Lung (tissue), 12 donors: ENCODE measurements around the gene PLCL1. TPM values are rescaled to one million over a fixed set of nuclear protein-coding genes. Genes with fewer than 3 reads are reported as not detected.

Experiments used
- ATAC-seq: fragments of 200-7000 bp; cut with Tn5 transposase; one replicate; pipeline ENCODE4 v1.9.1; 2020; ENCODE audit warnings: moderate number of reproducible peaks; ENCODE audit not compliant: insufficient read depth, low FRiP score
- DNase-seq, 3 donors: peaks; one replicate each; pipeline ENCODE4 v3.0.0-alpha.2; 2013 to 2017
- H3K27ac ChIP-seq, 2 donors: one replicate each; pipeline ENCODE4 v1.5.1; 2013; ENCODE audit warnings: mild to moderate bottlenecking in 2 of 2, moderate library complexity in 2 of 2, control low read depth in 1 of 2, inconsistent platforms in 1 of 2, low read depth in 1 of 2, low read length in 1 of 2
- H3K27me3 ChIP-seq, 3 donors: one replicate each; pipeline ENCODE4 v1.5.1; 2013; ENCODE audit warnings: low read length in 2 of 3; ENCODE audit not compliant: control insufficient read depth in 3 of 3, insufficient read depth in 3 of 3
- H3K36me3 ChIP-seq, 4 donors: one replicate each; pipeline ENCODE4 v1.5.1; 2013; ENCODE audit warnings: low read length in 4 of 4, mild to moderate bottlenecking in 1 of 4, moderate library complexity in 1 of 4; ENCODE audit not compliant: control insufficient read depth in 4 of 4, insufficient read depth in 4 of 4
- H3K4me1 ChIP-seq, 5 donors: one replicate each; pipeline ENCODE4 v1.5.1; 2013; ENCODE audit warnings: low read length in 5 of 5, mild to moderate bottlenecking in 2 of 5, moderate library complexity in 1 of 5; ENCODE audit not compliant: control insufficient read depth in 5 of 5, insufficient read depth in 5 of 5
- H3K4me3 ChIP-seq: one replicate; pipeline ENCODE4 v1.5.1; 2013; ENCODE audit warnings: mild to moderate bottlenecking, control low read depth, moderate library complexity
- H3K9ac ChIP-seq, 2 donors: one replicate each; pipeline ENCODE4 v1.5.1; 2013; ENCODE audit warnings: low read length in 2 of 2, control low read depth in 1 of 2; ENCODE audit not compliant: insufficient read depth in 1 of 2
- H3K9me3 ChIP-seq, 4 donors: one replicate each; pipeline ENCODE4 v1.5.1; 2013; ENCODE audit warnings: low read length in 3 of 4, mild to moderate bottlenecking in 1 of 4, moderate library complexity in 1 of 4; ENCODE audit not compliant: control insufficient read depth in 4 of 4, insufficient read depth in 3 of 4
- CTCF ChIP-seq: IDR thresholded peaks from 2 replicates; pipeline ENCODE4 v1.5.1; 2012; ENCODE audit warnings: mild to moderate bottlenecking; ENCODE audit errors: control extremely low read depth, extremely low read depth
- WGBS, 2 donors: extraction: QIAGEN DNeasy Blood & Tissue Kit; methylation state at CpG; one replicate each; pipeline ENCODE4 v1.1.7; 2013; 5-methylcytosine and 5-hydroxymethylcytosine counted together
- polyA plus RNA-seq, 2 donors: library from polyadenylated mRNA; stranded (reverse); fragments of 200-250 nt; gene quantifications; one replicate each; pipeline ENCODE4 v1.2.1, GENCODE V29; 2013
- total RNA-seq, 2 donors: library from RNA; depleted of rRNA in 1 of 2; stranded (reverse); fragments of >200 nt in 1 of 2; gene quantifications; one replicate each; pipeline ENCODE4 v1.2.1, GENCODE V29; 2014 to 2021
- donor health status: control.
- donor health status: control.
- donor health status: Bipolar disorder and iron deficiency.
- donor health status: healthy.
- donor health status: DM: yes; HTN: yes; CAD: no.

Gene PLCL1
- total and polyA plus RNA-seq, 4 donors = 1.1 to 13.0 (median 2.9) TPM

- Histone ChIP-seq H3K9ac (no peak overlapping the region), H3K4me1 (peaks cover 0 to 44% (median 10%) of the 10 kb centered on the region in 5 donors), H3K9me3 (no peaks in the 10 kb centered on the region), H3K4me3 (no peak overlapping the region), H3K36me3 (no peaks in the 10 kb centered on the region), H3K27me3 (no peaks in the 10 kb centered on the region), H3K27ac (peak overlapping the region in 1 of 2 donors; percentile 57)
- 76 to 89% methylated on average over 3 of the region's 3 CpGs for WGBS, 2 donors
- no peak for TF ChIP-seq CTCF
- ATAC-seq (no peak), DNase-seq (no peak)
Measured at GRCh38 chr2:197871780-197872456, 67.5 kb downstream of the PLCL1 start.

GRCh38 chr2:197873293-197873701 is 68.9 kb downstream of the PLCL1 start:
- Histone ChIP-seq H3K4me1 (peaks cover 0 to 45% (median 10%) of the 10 kb centered on the region in 5 donors), H3K4me3 (no peak overlapping the region), H3K27me3 (no peaks in the 10 kb centered on the region), H3K27ac (peak overlapping the region in 1 of 2 donors; percentile 63), H3K9ac (no peak overlapping the region), H3K36me3 (no peaks in the 10 kb centered on the region), H3K9me3 (no peaks in the 10 kb centered on the region)
- no peak for TF ChIP-seq CTCF
- WGBS, 2 donors = 83 to 87% methylated on average over 4 of the region's 4 CpGs
- no peak for ATAC-seq
- DNase-seq = no peak

- Histone ChIP-seq H3K9me3 (no peaks in the 10 kb centered on the region), H3K4me3 (no peak overlapping the region), H3K27ac (peak overlapping the region in 1 of 2 donors; percentile 9), H3K27me3 (no peaks in the 10 kb centered on the region), H3K4me1 (peaks cover 0 to 32% (median 11%) of the 10 kb centered on the region in 5 donors), H3K36me3 (no peaks in the 10 kb centered on the region), H3K9ac (no peak overlapping the region)
- 60 to 69% methylated on average over 1 of the region's 1 CpG for WGBS, 2 donors
- no peak for DNase-seq
- no peak for ATAC-seq
- TF ChIP-seq CTCF = no peak
Measured at GRCh38 chr2:197875763-197876162, 71.4 kb downstream of the PLCL1 start.
